ENCODE results near the gene DOHH.

DNA sequence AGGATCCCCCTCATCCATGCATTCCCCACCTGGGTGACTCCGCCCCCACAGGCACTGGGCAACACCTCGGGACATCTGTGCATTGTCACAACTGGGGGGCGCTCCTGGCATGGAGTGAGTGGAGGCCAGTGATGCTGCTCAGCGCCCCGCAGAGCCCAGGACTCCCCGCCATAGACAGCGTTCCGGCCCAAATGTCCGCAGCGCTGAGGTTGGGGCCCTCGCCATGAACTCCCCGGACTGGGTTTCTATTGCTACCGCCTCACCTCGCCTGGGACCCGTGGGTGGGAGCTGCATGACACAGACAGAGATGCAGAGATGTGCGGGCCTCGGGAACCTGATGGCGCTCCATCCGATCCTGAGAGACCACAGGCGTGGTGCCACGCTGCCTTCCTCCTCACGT lies 10.3 kb upstream of the DOHH start:
- TF ChIP-seq, protein P1, sequence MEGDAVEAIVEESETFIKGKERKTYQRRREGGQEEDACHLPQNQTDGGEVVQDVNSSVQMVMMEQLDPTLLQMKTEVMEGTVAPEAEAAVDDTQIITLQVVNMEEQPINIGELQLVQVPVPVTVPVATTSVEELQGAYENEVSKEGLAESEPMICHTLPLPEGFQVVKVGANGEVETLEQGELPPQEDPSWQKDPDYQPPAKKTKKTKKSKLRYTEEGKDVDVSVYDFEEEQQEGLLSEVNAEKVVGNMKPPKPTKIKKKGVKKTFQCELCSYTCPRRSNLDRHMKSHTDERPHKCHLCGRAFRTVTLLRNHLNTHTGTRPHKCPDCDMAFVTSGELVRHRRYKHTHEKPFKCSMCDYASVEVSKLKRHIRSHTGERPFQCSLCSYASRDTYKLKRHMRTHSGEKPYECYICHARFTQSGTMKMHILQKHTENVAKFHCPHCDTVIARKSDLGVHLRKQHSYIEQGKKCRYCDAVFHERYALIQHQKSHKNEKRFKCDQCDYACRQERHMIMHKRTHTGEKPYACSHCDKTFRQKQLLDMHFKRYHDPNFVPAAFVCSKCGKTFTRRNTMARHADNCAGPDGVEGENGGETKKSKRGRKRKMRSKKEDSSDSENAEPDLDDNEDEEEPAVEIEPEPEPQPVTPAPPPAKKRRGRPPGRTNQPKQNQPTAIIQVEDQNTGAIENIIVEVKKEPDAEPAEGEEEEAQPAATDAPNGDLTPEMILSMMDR (IDR thresholded peaks at IDR 0.05): no peak
- no peak for TF ChIP-seq POLR2A (IDR thresholded peaks at IDR 0.05)
